ENCODE measurements around the gene GGT6. TPM values are rescaled to one million over a fixed set of nuclear protein-coding genes. Genes with fewer than 3 reads are reported as not detected.
A peak's percentile ranks its signal among the peaks of the same experiment; 100 is the strongest.

The GGT6 gene, protein sequence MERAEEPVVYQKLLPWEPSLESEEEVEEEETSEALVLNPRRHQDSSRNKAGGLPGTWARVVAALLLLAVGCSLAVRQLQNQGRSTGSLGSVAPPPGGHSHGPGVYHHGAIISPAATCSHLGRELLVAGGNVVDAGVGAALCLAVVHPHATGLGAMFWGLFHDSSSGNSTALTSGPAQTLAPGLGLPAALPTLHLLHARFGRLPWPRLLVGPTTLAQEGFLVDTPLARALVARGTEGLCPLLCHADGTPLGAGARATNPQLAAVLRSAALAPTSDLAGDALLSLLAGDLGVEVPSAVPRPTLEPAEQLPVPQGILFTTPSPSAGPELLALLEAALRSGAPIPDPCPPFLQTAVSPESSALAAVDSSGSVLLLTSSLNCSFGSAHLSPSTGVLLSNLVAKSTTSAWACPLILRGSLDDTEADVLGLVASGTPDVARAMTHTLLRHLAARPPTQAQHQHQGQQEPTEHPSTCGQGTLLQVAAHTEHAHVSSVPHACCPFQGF
- 0.70 and 0.80 TPM in 2 replicates for total RNA-seq (2016; rRNA removed; fragmentation: Illumina TruSeq; extraction: Trizol)
- 0.20 and 0.26 TPM in 2 replicates for total RNA-seq (2016; cell fraction: cytosol; rRNA removed; fragmentation: Illumina TruSeq; extraction: Trizol; ENCODE audit: low read depth)
- total RNA-seq (2016; cell fraction: insoluble cytoplasmic fraction; rRNA removed; fragmentation: Illumina TruSeq; extraction: Trizol) = 0.68 and 1.1 TPM in 2 replicates
- 0.59 and 0.62 TPM in 2 replicates for total RNA-seq (2016; cell fraction: membrane; rRNA removed; fragmentation: Illumina TruSeq; extraction: Trizol)
- 0.28 and 0.37 TPM in 2 replicates for total RNA-seq (2016; cell fraction: nucleus; rRNA removed; fragmentation: Illumina TruSeq; extraction: Trizol)
- polyA plus RNA-seq (2011; rRNA removed) = 0.14 and 0.16 TPM in 2 replicates
- 0.10 and 0.12 TPM in 2 replicates for polyA plus RNA-seq (2011; cell fraction: cytosol; rRNA removed)
- 0.09 and 0.43 TPM in 2 replicates for polyA plus RNA-seq (2011; cell fraction: nucleus; rRNA removed)
- 0.24 and 0.29 TPM in 2 replicates for polyA plus RNA-seq (2012)
- 0.24 and 0.27 TPM in 2 replicates for polyA plus RNA-seq (2016; cell fraction: cytosol; fragmentation: Illumina TruSeq; extraction: Trizol; ENCODE audit: low read depth)
- 0.71 and 1.2 TPM in 2 replicates for polyA plus RNA-seq (2016; cell fraction: insoluble cytoplasmic fraction; fragmentation: Illumina TruSeq; extraction: Trizol; ENCODE audit: low read depth)
- polyA plus RNA-seq (2016; cell fraction: membrane; fragmentation: Illumina TruSeq; extraction: Trizol; ENCODE audit: low read depth) = 0.50 and 0.52 TPM in 2 replicates
- 1.1 and 1.5 TPM in 2 replicates for polyA plus RNA-seq (2016; cell fraction: nucleus; fragmentation: Illumina TruSeq; extraction: Trizol; ENCODE audit: insufficient read depth, low read depth)
- polyA minus RNA-seq (2011; rRNA and poly(A)+ RNA removed; ENCODE audit: low replicate concordance) = 0.38 TPM in 1 of 2 replicates, not detected in the other
- not detected in 2 replicates for polyA minus RNA-seq (2011; cell fraction: cytosol; rRNA and poly(A)+ RNA removed)
- 0.12 TPM in 1 of 2 replicates, not detected in the other for polyA minus RNA-seq (2011; cell fraction: nucleus; rRNA and poly(A)+ RNA removed)
- Bru-seq, nascent RNA = percentile 26 among the genes with signal in this experiment
- percentile 32 among the genes with signal in this experiment for BruChase-seq, experiment 1, labeled RNA remaining after a 6-hour chase
- BruChase-seq, experiment 2, labeled RNA remaining after a 2-hour chase = percentile 35 among the genes with signal in this experiment
- long read RNA-seq, experiment 1 = 0 reads
- long read RNA-seq, experiment 2, partial matches to known transcripts = 0 of 3 reads
- long read RNA-seq, experiment 2, other reads (novel, unspliced or antisense) = 3 of 3 reads

- no peak for ATAC-seq
- H4K20me1 ChIP-seq (ENCODE audit: insufficient read depth, low read length) = no peaks in the 10 kb centered on the region
- no peaks in the 10 kb centered on the region for H3K9me3 ChIP-seq (ENCODE audit: low read length)
- BruUV-seq (replicated peaks) = no TSS peak
- ChIA-PET CTCF (ENCODE audit: low intra/inter-chr PET ratio, low total read pairs) (interaction anchor here (1.3 kb wide), 1 partner anchor 66 kb away, joined by 6 read pairs; no protein-coding TSS in a partner anchor), POLR2A (interaction anchor here (1.1 kb wide), 1 partner anchor 16 kb away, joined by 4 read pairs; no protein-coding TSS in a partner anchor)
- H3K4me3 ChIP-seq (replicated peaks in 1 of 3; ENCODE audit: insufficient read depth in 1 of 3, low read depth in 2 of 3, low read length in 3 of 3) = peak within 1 kb of the TSS in 1 of 3 experiments; percentile 2; a peak in 1 of 6 replicates
- H3K27me3 ChIP-seq (ENCODE audit: control insufficient read depth in 1 of 2, insufficient read depth in 2 of 2, low read length in 2 of 2) = no peaks in the 10 kb centered on the region
- no peak within 1 kb of the TSS for H3K27ac ChIP-seq (ENCODE audit: extremely low read length, insufficient read depth, low read length)
- H3K36me3 ChIP-seq (replicated peaks in 1 of 2; ENCODE audit: control insufficient read depth in 1 of 2, insufficient read depth in 2 of 2, low read length in 2 of 2) = no peaks in the 10 kb centered on the region
- no peak for DNase-seq (ENCODE audit: low spot score)
- peak within 1 kb of the TSS; percentile 52 for H3K4me2 ChIP-seq (ENCODE audit: low read depth, low read length)
- in situ Hi-C loops (cut with HindIII; ENCODE audit: extremely low pct_ligation_motif_present, low pct_unique_long_range_greater_than_20kb) = no loop called here
- H3K79me2 ChIP-seq (ENCODE audit: insufficient read depth, low read length) = no peaks in the 10 kb centered on the region
- intact Hi-C loops (cut with micrococcal nuclease; ENCODE audit: unreplicated experiment) = loop anchor here (10.0 kb wide), 1 partner anchor 324 kb away; no protein-coding TSS in a partner anchor
- FAIRE-seq = no peak
- no peak within 1 kb of the TSS for H3K9ac ChIP-seq (ENCODE audit: insufficient read depth, low read depth, low read length)
- TF ChIP-seq NFKB2 (CRISPR knock-in tag; IDR thresholded peaks at IDR 0.05; ENCODE audit: borderline replicate concordance) (0 out of 2 replicates have a peak, but pooled peaks have one; percentile 18), NCOA1 (CRISPR knock-in tag; IDR thresholded peaks at IDR 0.05) (0 out of 2 replicates have a peak, but pooled peaks have one; percentile 25), ZMYM4 (CRISPR knock-in tag; IDR thresholded peaks at IDR 0.05) (0 out of 2 replicates have a peak, but pooled peaks have one; percentile 8), RBM39 (IDR thresholded peaks at IDR 0.05; ENCODE audit: low read depth, low read length, poor library complexity, severe bottlenecking) (no peak), ZSCAN30 (CRISPR knock-in tag; IDR thresholded peaks at IDR 0.05) (no peak), ZNF143 (CRISPR knock-in tag; IDR thresholded peaks at IDR 0.05) (no peak), CC2D1A (CRISPR knock-in tag; IDR thresholded peaks at IDR 0.05) (no peak)
- TF ChIP-seq, protein P1, sequence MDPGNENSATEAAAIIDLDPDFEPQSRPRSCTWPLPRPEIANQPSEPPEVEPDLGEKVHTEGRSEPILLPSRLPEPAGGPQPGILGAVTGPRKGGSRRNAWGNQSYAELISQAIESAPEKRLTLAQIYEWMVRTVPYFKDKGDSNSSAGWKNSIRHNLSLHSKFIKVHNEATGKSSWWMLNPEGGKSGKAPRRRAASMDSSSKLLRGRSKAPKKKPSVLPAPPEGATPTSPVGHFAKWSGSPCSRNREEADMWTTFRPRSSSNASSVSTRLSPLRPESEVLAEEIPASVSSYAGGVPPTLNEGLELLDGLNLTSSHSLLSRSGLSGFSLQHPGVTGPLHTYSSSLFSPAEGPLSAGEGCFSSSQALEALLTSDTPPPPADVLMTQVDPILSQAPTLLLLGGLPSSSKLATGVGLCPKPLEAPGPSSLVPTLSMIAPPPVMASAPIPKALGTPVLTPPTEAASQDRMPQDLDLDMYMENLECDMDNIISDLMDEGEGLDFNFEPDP (CRISPR knock-in tag; conservative IDR thresholded peaks at IDR 0.05) = 0 out of 2 replicates have a peak, but pooled peaks have one; percentile 94
- peaks cover 52% of the 10 kb centered on the region for H3K4me1 ChIP-seq (ENCODE audit: insufficient read depth, low read length)
- 82% methylated on average over 5 of the region's 12 CpGs for WGBS (ENCODE audit: low lambda C conversion rate)
- no peak within 1 kb of the TSS for H2AFZ ChIP-seq (ENCODE audit: low read length)
Observed at GRCh38 chr17:4560421-4560820, at the start of gene GGT6. Gene GGT6, minus strand, starts transcription at chr17:4560577. Its CDS starts 56 bp downstream, at chr17:4560521.
